Choroid plexus epithelial cell (primary cell): ENCODE data around the gene CDK18.

ENCODE experiments used
- DNase-seq: peaks from one replicate; pipeline ENCODE4 v3.0.0-alpha.2; 2010; ENCODE audit warnings: low read depth
- H3K4me3 ChIP-seq: 2 replicates; pipeline ENCODE4 v1.5.1; 2011; ENCODE audit warnings: low read depth, mild to moderate bottlenecking, control low read depth, low read length, moderate library complexity
- CTCF ChIP-seq: conservative IDR thresholded peaks from 2 replicates; pipeline ENCODE4 v1.5.1; 2011; ENCODE audit warnings: low read depth, mild to moderate bottlenecking, control low read depth, inconsistent platforms, low read length, moderate library complexity

Gene CDK18

GRCh38 chr1:205580140-205580922 is 75.9 kb downstream of the CDK18 start:
- no peak for TF ChIP-seq CTCF

GRCh38 chr1:205580923-205581180 is 76.4 kb downstream of the CDK18 start:
- DNase-seq, result no peak
- H3K4me3 ChIP-seq, result no peak overlapping the region
- no peak for TF ChIP-seq CTCF

More at GRCh38 chr1:205580140-205580922, 75.9 kb downstream of the CDK18 start:
- H3K4me3 ChIP-seq, result no peak overlapping the region
- no peak for DNase-seq

- no peak for DNase-seq
- no peak overlapping the region for H3K4me3 ChIP-seq
- no peak for TF ChIP-seq CTCF
Measured at GRCh38 chr1:205581321-205581980, 77.0 kb downstream of the CDK18 start.

DNA sequence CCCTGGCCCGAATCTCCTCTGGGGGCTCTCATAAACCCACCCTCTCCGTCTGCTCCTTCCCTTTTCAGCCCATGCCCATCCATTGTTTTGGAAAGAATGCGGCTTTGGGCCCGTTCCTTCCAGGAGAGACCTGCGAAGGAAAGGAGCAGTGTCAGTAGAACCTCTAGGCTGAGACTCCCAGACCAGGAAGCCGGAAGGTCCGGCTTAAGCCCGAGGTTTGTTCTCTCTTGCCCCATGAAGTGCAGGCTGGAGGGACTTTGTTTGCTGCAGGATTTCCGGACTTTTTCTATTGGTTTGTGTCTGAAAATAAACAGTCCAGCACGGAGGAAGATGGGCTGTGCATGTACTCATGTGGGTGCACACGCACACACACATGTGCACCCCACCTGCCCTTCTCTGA is 77.6 kb downstream of the CDK18 start:
- H3K4me3 ChIP-seq, result no peak overlapping the region
- no peak for TF ChIP-seq CTCF
- DNase-seq, result no peak
